GM04504 (cell line): ENCODE measurements around the gene XAB2.

Experiments used
- DNase-seq: peaks from one replicate; pipeline ENCODE4 v3.0.0-alpha.2; 2012; ENCODE audit warnings: low read depth

XAB2 gene

DNA sequence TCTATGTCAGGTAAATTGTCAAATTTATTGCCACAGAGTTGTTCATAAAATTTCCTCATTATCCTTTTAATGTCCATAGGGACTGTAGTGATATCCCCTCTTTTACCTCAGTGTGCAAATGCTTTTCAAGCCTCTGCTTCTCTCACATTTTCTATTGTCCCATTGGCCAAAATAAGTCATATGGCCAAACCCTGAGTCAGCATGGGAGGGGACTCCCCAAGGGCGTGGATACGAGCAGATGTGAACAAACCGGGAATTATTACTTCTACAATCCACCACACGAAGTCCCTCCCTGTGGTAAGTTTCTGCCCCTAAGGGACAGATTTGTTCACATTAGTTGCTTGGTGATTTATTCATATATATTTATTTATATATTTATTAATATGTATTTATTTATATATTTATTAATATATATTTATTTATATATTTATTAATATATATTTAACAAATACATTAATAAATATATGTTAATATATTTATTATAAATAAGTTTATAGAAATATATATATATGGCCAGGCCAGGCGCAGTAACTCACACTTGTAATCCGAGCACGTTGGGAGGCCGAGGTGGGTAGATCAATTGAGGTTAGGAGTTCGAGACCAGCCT lies 53.8 kb downstream of the XAB2 start:
- DNase-seq = no peak

DNA sequence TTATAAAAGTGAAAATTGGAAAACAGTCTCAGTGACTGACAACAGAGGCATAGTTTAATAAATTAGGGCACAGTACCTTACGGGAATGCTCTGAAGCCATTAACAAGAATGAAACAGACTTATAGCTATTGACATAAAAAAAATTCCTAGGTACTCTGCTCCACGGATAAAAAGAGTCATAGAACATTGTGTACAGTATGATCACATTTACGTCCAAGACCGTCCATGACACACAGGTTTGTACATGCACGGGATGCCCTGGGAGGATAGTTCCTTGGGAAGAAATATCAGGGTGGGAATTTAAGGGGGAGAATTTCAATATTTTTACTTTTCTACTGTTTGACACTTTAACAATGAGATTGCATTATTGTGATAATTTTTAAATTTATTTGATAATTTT lies 58.6 kb downstream of the XAB2 start:
- DNase-seq = no peak
